Activated T-helper 2 cell treated with anti-CD3 and anti-CD28 coated beads, Interferon-gamma antibody, Interleukin-2, Interleukin-4, amounts not matched to agents 10 μg/mL and 5 μg/mL and 100 μg/mL, durations not matched to agents 14 hours and 24 hours and 36 hours (primary cell): ENCODE results near the gene UBE2E2. TPM values are rescaled to one million over a fixed set of nuclear protein-coding genes. Genes with fewer than 3 reads are reported as not detected.

ENCODE experiments used
- DNase-seq: peaks from one replicate; pipeline ENCODE4 v3.0.0; 2021; ENCODE audit warnings: low spot score
- H3K27ac Mint-ChIP-seq: one replicate; pipeline ENCODE4 v1.8.0; 2021; ENCODE audit warnings: mixed read lengths
- H3K27me3 Mint-ChIP-seq: one replicate; pipeline ENCODE4 v1.8.0; 2021; ENCODE audit warnings: low read depth, mixed read lengths
- H3K36me3 Mint-ChIP-seq: one replicate; pipeline ENCODE4 v1.8.0; 2021; ENCODE audit warnings: low read depth, mixed read lengths
- H3K4me1 Mint-ChIP-seq: one replicate; pipeline ENCODE4 v1.8.0; 2021; ENCODE audit warnings: low read depth, mixed read lengths
- H3K4me3 Mint-ChIP-seq: one replicate; pipeline ENCODE4 v1.8.0; 2021; ENCODE audit warnings: low read depth, mild to moderate bottlenecking, moderate library complexity, mixed read lengths
- H3K9me3 Mint-ChIP-seq: one replicate; pipeline ENCODE4 v1.8.0; 2021; ENCODE audit warnings: mixed read lengths
- intact Hi-C: fragments of 100-400 bp; cut with micrococcal nuclease; formaldehyde crosslinking; loops from one replicate; pipeline ENCODE4 v1.15.1; 2023
- total RNA-seq: library from RNA; stranded (reverse); gene quantifications from 2 replicates; pipeline ENCODE4 v1.2.3, GENCODE V29; 2022

UBE2E2 gene
- total RNA-seq: 6.3 and 7.5 TPM in 2 replicates

GRCh38 chr3:23202921-23203707, at the start of gene UBE2E2:
UBE2E2 (plus strand) TSS chr3:23203327.
- Mint-ChIP-seq H3K27ac (peak within 1 kb of the TSS; percentile 76), H3K27me3 (peaks cover 42% of the 10 kb centered on the region), H3K4me3 (peak within 1 kb of the TSS; percentile 93), H3K4me1 (peaks cover 21% of the 10 kb centered on the region), H3K9me3 (no peaks in the 10 kb centered on the region), H3K36me3 (no peaks in the 10 kb centered on the region)
- DNase-seq: peak; percentile 45
- intact Hi-C loops: loop anchor here (5.0 to 10.0 kb wide), 3 partner anchors 232 to 744 kb away; partner anchors contain the start of genes NR1D2 and UBE2E1

- intact Hi-C loops: no loop called here
- H3K27me3 Mint-ChIP-seq: peaks cover 2% of the 10 kb centered on the region
These were observed 49.7 kb upstream of the UBE2E2 start for GRCh38 chr3:23153436-23153835.

GRCh38 chr3:23157331-23157730, 45.8 kb upstream of the UBE2E2 start:
- peaks cover 2% of the 10 kb centered on the region for H3K27me3 Mint-ChIP-seq
- DNase-seq: no peak
- no peaks in the 10 kb centered on the region for H3K9me3 Mint-ChIP-seq
- no peak overlapping the region for H3K4me3 Mint-ChIP-seq
- no peaks in the 10 kb centered on the region for H3K4me1 Mint-ChIP-seq
- H3K27ac Mint-ChIP-seq: no peak overlapping the region
- intact Hi-C loops: no loop called here
- H3K36me3 Mint-ChIP-seq: no peaks in the 10 kb centered on the region

More at GRCh38 chr3:23153436-23153835, 49.7 kb upstream of the UBE2E2 start:
- no peak for DNase-seq
- Mint-ChIP-seq H3K27ac (no peak overlapping the region), H3K4me3 (no peak overlapping the region), H3K9me3 (no peaks in the 10 kb centered on the region), H3K4me1 (no peaks in the 10 kb centered on the region), H3K36me3 (no peaks in the 10 kb centered on the region)

GRCh38 chr3:23159929-23160328, 43.2 kb upstream of the UBE2E2 start:
- Mint-ChIP-seq H3K27me3 (peaks cover 2% of the 10 kb centered on the region), H3K27ac (no peak overlapping the region), H3K4me3 (no peak overlapping the region), H3K4me1 (no peaks in the 10 kb centered on the region), H3K9me3 (no peaks in the 10 kb centered on the region), H3K36me3 (no peaks in the 10 kb centered on the region)
- DNase-seq: no peak
- intact Hi-C loops: no loop called here

- Mint-ChIP-seq H3K27ac (no peak overlapping the region), H3K27me3 (peaks cover 2% of the 10 kb centered on the region), H3K4me3 (no peak overlapping the region), H3K4me1 (no peaks in the 10 kb centered on the region), H3K9me3 (no peaks in the 10 kb centered on the region), H3K36me3 (no peaks in the 10 kb centered on the region)
- intact Hi-C loops: no loop called here
- DNase-seq: no peak
These were observed 41.8 kb upstream of the UBE2E2 start for GRCh38 chr3:23161308-23161707.

GRCh38 chr3:23161896-23162570, 41.1 kb upstream of the UBE2E2 start:
- Mint-ChIP-seq H3K4me3 (no peak overlapping the region), H3K4me1 (no peaks in the 10 kb centered on the region), H3K9me3 (no peaks in the 10 kb centered on the region), H3K36me3 (no peaks in the 10 kb centered on the region), H3K27me3 (no peaks in the 10 kb centered on the region), H3K27ac (no peak overlapping the region)
- intact Hi-C loops: no loop called here
- no peak for DNase-seq

GRCh38 chr3:23162934-23163333, 40.2 kb upstream of the UBE2E2 start:
- no peak for DNase-seq
- Mint-ChIP-seq H3K27ac (no peak overlapping the region), H3K36me3 (no peaks in the 10 kb centered on the region), H3K4me3 (no peak overlapping the region), H3K9me3 (no peaks in the 10 kb centered on the region), H3K27me3 (no peaks in the 10 kb centered on the region), H3K4me1 (no peaks in the 10 kb centered on the region)
- intact Hi-C loops: no loop called here

GRCh38 chr3:23164746-23165145, 38.4 kb upstream of the UBE2E2 start:
- Mint-ChIP-seq H3K27ac (no peak overlapping the region), H3K4me3 (no peak overlapping the region), H3K36me3 (no peaks in the 10 kb centered on the region), H3K4me1 (no peaks in the 10 kb centered on the region), H3K27me3 (no peaks in the 10 kb centered on the region), H3K9me3 (no peaks in the 10 kb centered on the region)
- DNase-seq: no peak
- intact Hi-C loops: no loop called here

GRCh38 chr3:23165571-23165970, 37.6 kb upstream of the UBE2E2 start:
- intact Hi-C loops: no loop called here
- no peak overlapping the region for H3K4me3 Mint-ChIP-seq
- no peak overlapping the region for H3K27ac Mint-ChIP-seq
- H3K9me3 Mint-ChIP-seq: no peaks in the 10 kb centered on the region
- no peaks in the 10 kb centered on the region for H3K4me1 Mint-ChIP-seq
- H3K36me3 Mint-ChIP-seq: no peaks in the 10 kb centered on the region
- no peaks in the 10 kb centered on the region for H3K27me3 Mint-ChIP-seq
- DNase-seq: no peak

- H3K27me3 Mint-ChIP-seq: no peaks in the 10 kb centered on the region
- no peaks in the 10 kb centered on the region for H3K9me3 Mint-ChIP-seq
- intact Hi-C loops: no loop called here
- no peaks in the 10 kb centered on the region for H3K36me3 Mint-ChIP-seq
- no peaks in the 10 kb centered on the region for H3K4me1 Mint-ChIP-seq
- no peak for DNase-seq
- no peak overlapping the region for H3K4me3 Mint-ChIP-seq
- H3K27ac Mint-ChIP-seq: no peak overlapping the region
These were observed 36.9 kb upstream of the UBE2E2 start for GRCh38 chr3:23166276-23166675.

- H3K4me1 Mint-ChIP-seq: no peaks in the 10 kb centered on the region
- H3K36me3 Mint-ChIP-seq: no peaks in the 10 kb centered on the region
- intact Hi-C loops: no loop called here
- no peak overlapping the region for H3K4me3 Mint-ChIP-seq
- no peaks in the 10 kb centered on the region for H3K27me3 Mint-ChIP-seq
- DNase-seq: no peak
- H3K27ac Mint-ChIP-seq: no peak overlapping the region
- no peaks in the 10 kb centered on the region for H3K9me3 Mint-ChIP-seq
These were observed 36.3 kb upstream of the UBE2E2 start for GRCh38 chr3:23166845-23167244.

GRCh38 chr3:23169551-23169950, 33.6 kb upstream of the UBE2E2 start:
- Mint-ChIP-seq H3K9me3 (no peaks in the 10 kb centered on the region), H3K36me3 (no peaks in the 10 kb centered on the region), H3K4me1 (no peaks in the 10 kb centered on the region), H3K27me3 (no peaks in the 10 kb centered on the region), H3K4me3 (no peak overlapping the region), H3K27ac (no peak overlapping the region)
- intact Hi-C loops: no loop called here
- no peak for DNase-seq

- intact Hi-C loops: no loop called here
- H3K27me3 Mint-ChIP-seq: peaks cover 2% of the 10 kb centered on the region
- H3K36me3 Mint-ChIP-seq: no peaks in the 10 kb centered on the region
- DNase-seq: no peak
- H3K4me3 Mint-ChIP-seq: no peak overlapping the region
- no peaks in the 10 kb centered on the region for H3K9me3 Mint-ChIP-seq
- no peaks in the 10 kb centered on the region for H3K4me1 Mint-ChIP-seq
- H3K27ac Mint-ChIP-seq: no peak overlapping the region
These were observed 32.8 kb upstream of the UBE2E2 start for GRCh38 chr3:23170291-23170690.
